Mucosa of descending colon (tissue), 3 donors: ENCODE measurements around the gene TRABD2B. TPM values are rescaled to one million over a fixed set of nuclear protein-coding genes. Genes with fewer than 3 reads are reported as not detected.

Source experiments
- ATAC-seq: fragments of 200-7000 bp; cut with Tn5 transposase; one replicate; pipeline ENCODE4 v1.9.1; 2020; ENCODE audit warnings: mild to moderate bottlenecking, moderate library complexity
- DNase-seq, 3 donors: peaks; one replicate each; pipeline ENCODE4 v3.0.0-alpha.2; 2020
- H3K36me3 ChIP-seq: fragments of 200-600 bp; one replicate; pipeline ENCODE4 v1.8.0; 2021; ENCODE audit warnings: low read depth, mild to moderate bottlenecking
- H3K4me1 ChIP-seq: fragments of 200-600 bp; one replicate; pipeline ENCODE4 v1.8.0; 2021; ENCODE audit warnings: low read depth, mild to moderate bottlenecking
- H3K4me3 ChIP-seq: fragments of 200-600 bp; one replicate; pipeline ENCODE4 v1.8.0; 2021; ENCODE audit warnings: mild to moderate bottlenecking
- H3K9me3 ChIP-seq: fragments of 200-600 bp; one replicate; pipeline ENCODE4 v1.8.0; 2021; ENCODE audit warnings: mild to moderate bottlenecking
- intact Hi-C, 2 donors: fragments of 100-400 bp; cut with DNase I in 1 of 2; cut with micrococcal nuclease in 1 of 2; formaldehyde crosslinking; loops; one replicate each; pipeline versions ENCODE4 v1.11.0 to v1.11.1; 2022; cut with DNase I, micrococcal nuclease
- total RNA-seq, 3 donors: library from RNA; stranded (reverse); fragmentation: NEBNext Ultra II Directional in 2 of 3; extraction: Animal tissue kit (Norgen Biotek cat#: 25700) in 2 of 3; gene quantifications; one replicate each; pipeline versions ENCODE4 v1.2.1 to v1.2.4, GENCODE V29; 2021 to 2023
- TF ChIP-seq, protein P1 (sequence below): fragments of 200-600 bp; IDR thresholded peaks from one replicate; pipeline ENCODE4 v1.8.0; 2022; ENCODE audit warnings: antibody characterized with exemption, mild to moderate bottlenecking
- donor health status: DM: no; HTN: no; CAD: no; lungs with moderate emphysema.
- donor health status: DM: no; HTN: no; CAD: no.
- donor health status: DM: no; HTN: yes; CAD: no.

The TRABD2B gene
- total RNA-seq, 3 donors from 2014 or later: 0.35 to 2.0 (median 2.0) TPM

GRCh38 chr1:47993881-47994625 lies 3.1 kb downstream of the TRABD2B start:
- intact Hi-C loops: no loop called here
- Histone ChIP-seq H3K36me3 (no peaks in the 10 kb centered on the region), H3K4me1 (peaks cover 3% of the 10 kb centered on the region), H3K4me3 (no peak overlapping the region), H3K9me3 (no peaks in the 10 kb centered on the region)
- no peak for ATAC-seq
- DNase-seq: no peak
- TF ChIP-seq, protein P1, sequence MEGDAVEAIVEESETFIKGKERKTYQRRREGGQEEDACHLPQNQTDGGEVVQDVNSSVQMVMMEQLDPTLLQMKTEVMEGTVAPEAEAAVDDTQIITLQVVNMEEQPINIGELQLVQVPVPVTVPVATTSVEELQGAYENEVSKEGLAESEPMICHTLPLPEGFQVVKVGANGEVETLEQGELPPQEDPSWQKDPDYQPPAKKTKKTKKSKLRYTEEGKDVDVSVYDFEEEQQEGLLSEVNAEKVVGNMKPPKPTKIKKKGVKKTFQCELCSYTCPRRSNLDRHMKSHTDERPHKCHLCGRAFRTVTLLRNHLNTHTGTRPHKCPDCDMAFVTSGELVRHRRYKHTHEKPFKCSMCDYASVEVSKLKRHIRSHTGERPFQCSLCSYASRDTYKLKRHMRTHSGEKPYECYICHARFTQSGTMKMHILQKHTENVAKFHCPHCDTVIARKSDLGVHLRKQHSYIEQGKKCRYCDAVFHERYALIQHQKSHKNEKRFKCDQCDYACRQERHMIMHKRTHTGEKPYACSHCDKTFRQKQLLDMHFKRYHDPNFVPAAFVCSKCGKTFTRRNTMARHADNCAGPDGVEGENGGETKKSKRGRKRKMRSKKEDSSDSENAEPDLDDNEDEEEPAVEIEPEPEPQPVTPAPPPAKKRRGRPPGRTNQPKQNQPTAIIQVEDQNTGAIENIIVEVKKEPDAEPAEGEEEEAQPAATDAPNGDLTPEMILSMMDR: no peak

- TF ChIP-seq, protein P1: no peak
- intact Hi-C loops: no loop called here
- no peaks in the 10 kb centered on the region for H3K9me3 ChIP-seq
- H3K36me3 ChIP-seq: no peaks in the 10 kb centered on the region
- DNase-seq: no peak
- H3K4me1 ChIP-seq: peaks cover 3% of the 10 kb centered on the region
- no peak overlapping the region for H3K4me3 ChIP-seq
- no peak for ATAC-seq
These were observed 3.8 kb downstream of the TRABD2B start for GRCh38 chr1:47993416-47993740.

DNA sequence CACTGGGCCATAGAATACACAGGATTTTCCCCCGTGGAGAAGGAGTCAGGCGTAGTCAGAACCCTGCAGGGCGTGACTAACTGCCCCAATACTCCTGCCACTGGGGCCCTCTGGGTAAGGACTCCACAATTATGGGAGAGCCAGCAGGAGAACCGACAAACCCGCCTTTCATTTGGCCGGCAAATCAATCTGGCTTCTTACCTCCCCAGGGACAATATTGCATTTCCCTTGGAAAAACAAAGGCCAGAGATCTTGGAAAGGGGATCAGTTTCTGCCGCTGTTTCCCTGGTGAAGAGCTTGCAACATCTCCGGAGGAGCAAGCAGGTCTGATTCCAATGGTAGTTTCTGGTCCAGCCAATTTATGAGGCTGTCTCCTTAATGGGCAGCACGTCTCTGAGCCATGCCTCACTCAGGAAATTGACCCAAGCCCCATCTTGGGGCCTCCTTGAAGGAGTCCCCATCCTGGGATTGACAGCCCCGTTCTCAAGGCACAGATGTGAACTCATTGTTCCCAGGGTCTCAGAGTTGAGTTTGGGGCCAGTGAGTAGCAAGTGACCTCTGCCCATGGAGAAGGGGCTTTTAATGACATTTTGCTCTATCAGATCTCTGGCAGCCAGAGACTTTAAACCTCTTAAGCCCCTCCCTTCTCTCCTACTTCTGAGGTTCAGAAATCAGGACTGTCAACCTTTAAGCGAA lies 4.3 kb downstream of the TRABD2B start:
- no peaks in the 10 kb centered on the region for H3K9me3 ChIP-seq

GRCh38 chr1:47991673-47992072 lies 5.5 kb downstream of the TRABD2B start:
- intact Hi-C loops: no loop called here
- DNase-seq: no peak
- no peaks in the 10 kb centered on the region for H3K4me1 ChIP-seq
- TF ChIP-seq, protein P1: no peak
- ATAC-seq: no peak
- no peaks in the 10 kb centered on the region for H3K9me3 ChIP-seq
- no peaks in the 10 kb centered on the region for H3K36me3 ChIP-seq
- no peak overlapping the region for H3K4me3 ChIP-seq

More for the DNA sequence above, 4.3 kb downstream of the TRABD2B start:
- intact Hi-C loops: no loop called here
- Histone ChIP-seq H3K36me3 (no peaks in the 10 kb centered on the region), H3K4me3 (no peak overlapping the region), H3K4me1 (peaks cover 3% of the 10 kb centered on the region)
- DNase-seq (no peak), ATAC-seq (no peak)
- TF ChIP-seq, protein P1: no peak

GRCh38 chr1:47991187-47991586 lies 6.0 kb downstream of the TRABD2B start:
- DNase-seq (no peak), ATAC-seq (no peak)
- no peaks in the 10 kb centered on the region for H3K4me1 ChIP-seq
- no peaks in the 10 kb centered on the region for H3K36me3 ChIP-seq
- no peaks in the 10 kb centered on the region for H3K9me3 ChIP-seq
- no peak overlapping the region for H3K4me3 ChIP-seq
- TF ChIP-seq, protein P1: no peak
- intact Hi-C loops: no loop called here
